Activated CD8-positive, alpha-beta T cell treated with anti-CD3 and anti-CD28 coated beads, Interleukin-2, amount 10 ng/mL, durations not matched to agents 7 days and 5 days (primary cell): ENCODE measurements around the gene HSPA12B. TPM values are rescaled to one million over a fixed set of nuclear protein-coding genes. Genes with fewer than 3 reads are reported as not detected.

ENCODE experiments used
- ATAC-seq: fragments of 150-1000 bp; cut with Tn5 transposase; one replicate; pipeline ENCODE4 v1.10.0; 2021; ENCODE audit warnings: moderate library complexity
- CTCF ChIA-PET: fragments of 350-600 bp; sonication (Branson Sonifier 250); formaldehyde crosslinking; loops from one replicate; lab custom pipeline; 2021; ENCODE audit warnings: antibody characterized with exemption; lab: Charles Lee
- POLR2A ChIA-PET: fragments of 350-600 bp; sonication (Branson Sonifier 250); formaldehyde crosslinking; loops from one replicate; lab custom pipeline; 2021; ENCODE audit warnings: antibody characterized with exemption; lab: Charles Lee
- DNase-seq: peaks from one replicate; pipeline ENCODE4 v3.0.0-alpha.2; 2020
- H3K27ac Mint-ChIP-seq: one replicate; pipeline ENCODE4 v1.8.0; 2021; ENCODE audit warnings: mild to moderate bottlenecking, mixed read lengths
- H3K27me3 Mint-ChIP-seq: one replicate; pipeline ENCODE4 v1.8.0; 2021; ENCODE audit warnings: low read depth, mixed read lengths
- H3K36me3 Mint-ChIP-seq: one replicate; pipeline ENCODE4 v1.8.0; 2021; ENCODE audit warnings: low read depth, mixed read lengths
- H3K4me1 Mint-ChIP-seq: one replicate; pipeline ENCODE4 v1.8.0; 2021; ENCODE audit warnings: low read depth, mixed read lengths
- H3K4me3 Mint-ChIP-seq: one replicate; pipeline ENCODE4 v1.8.0; 2021; ENCODE audit warnings: mild to moderate bottlenecking, mixed read lengths
- H3K9me3 Mint-ChIP-seq: one replicate; pipeline ENCODE4 v1.8.0; 2022; ENCODE audit warnings: mixed read lengths; ENCODE audit not compliant: insufficient read depth
- total RNA-seq, 2 experiments: library from RNA; stranded (reverse); gene quantifications; one replicate each; pipeline ENCODE4 v1.2.3, GENCODE V29; 2021

The HSPA12B gene
- total RNA-seq, 2 experiments from 2014 or later: not detected

DNA sequence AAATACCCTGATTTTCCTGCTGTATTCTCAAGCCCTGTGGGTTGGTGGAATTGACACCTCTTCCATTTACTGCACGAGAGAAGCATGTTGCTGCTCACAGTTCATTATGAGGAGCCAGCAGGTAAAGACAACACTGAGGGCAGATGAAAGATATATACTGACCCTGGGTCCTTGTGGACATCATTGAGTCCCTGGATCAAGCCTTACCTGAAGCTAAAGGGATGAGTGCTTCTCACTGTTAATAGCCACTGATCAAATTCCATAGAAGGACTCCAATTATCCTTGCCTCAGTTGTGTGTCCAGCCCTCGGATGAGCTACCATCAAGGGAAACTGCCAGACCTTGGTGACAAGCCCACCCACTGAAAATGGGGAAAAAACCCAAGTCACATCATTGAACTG is 12.4 kb upstream of the HSPA12B start:
- POLR2A ChIA-PET: no interaction called here

DNA sequence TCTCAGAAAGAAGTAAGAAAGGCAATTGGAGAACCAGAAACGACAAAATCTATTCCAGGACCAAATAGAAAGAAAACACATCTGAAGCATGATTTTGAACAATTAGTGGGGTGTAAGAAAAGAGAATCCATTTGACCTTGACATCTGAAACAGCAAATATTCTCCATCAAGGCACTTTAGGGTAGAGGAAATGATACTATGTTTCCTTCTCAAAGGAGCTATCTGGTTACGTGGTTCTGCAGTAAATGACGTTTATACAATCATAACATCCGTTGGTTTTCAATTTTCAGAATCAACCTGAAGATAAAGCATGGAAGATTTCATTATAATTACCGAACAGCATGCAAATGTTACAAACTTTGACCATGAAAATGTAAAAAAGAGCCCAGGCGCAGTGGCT is 11.9 kb upstream of the HSPA12B start:
- ChIA-PET CTCF (interaction anchor here (1.1 to 2.2 kb wide), 2 partner anchors 10 to 43 kb away, joined by 3 to 15 read pairs; no protein-coding TSS in a partner anchor), POLR2A (no interaction called here)
- Mint-ChIP-seq H3K9me3 (no peaks in the 10 kb centered on the region), H3K27me3 (peaks cover 19% of the 10 kb centered on the region), H3K4me1 (peaks cover 11% of the 10 kb centered on the region), H3K36me3 (no peaks in the 10 kb centered on the region), H3K4me3 (no peak overlapping the region), H3K27ac (no peak overlapping the region)
- DNase-seq: no peak
- no peak for ATAC-seq

More for the DNA sequence above, 12.4 kb upstream of the HSPA12B start:
- no peaks in the 10 kb centered on the region for H3K9me3 Mint-ChIP-seq
- H3K27ac Mint-ChIP-seq: no peak overlapping the region
- peaks cover 19% of the 10 kb centered on the region for H3K27me3 Mint-ChIP-seq
- CTCF ChIA-PET: interaction anchor here (1.1 to 2.2 kb wide), 2 partner anchors 9 to 42 kb away, joined by 3 to 15 read pairs; no protein-coding TSS in a partner anchor
- ATAC-seq: no peak
- peaks cover 11% of the 10 kb centered on the region for H3K4me1 Mint-ChIP-seq
- H3K36me3 Mint-ChIP-seq: no peaks in the 10 kb centered on the region
- no peak overlapping the region for H3K4me3 Mint-ChIP-seq
- DNase-seq: no peak

DNA sequence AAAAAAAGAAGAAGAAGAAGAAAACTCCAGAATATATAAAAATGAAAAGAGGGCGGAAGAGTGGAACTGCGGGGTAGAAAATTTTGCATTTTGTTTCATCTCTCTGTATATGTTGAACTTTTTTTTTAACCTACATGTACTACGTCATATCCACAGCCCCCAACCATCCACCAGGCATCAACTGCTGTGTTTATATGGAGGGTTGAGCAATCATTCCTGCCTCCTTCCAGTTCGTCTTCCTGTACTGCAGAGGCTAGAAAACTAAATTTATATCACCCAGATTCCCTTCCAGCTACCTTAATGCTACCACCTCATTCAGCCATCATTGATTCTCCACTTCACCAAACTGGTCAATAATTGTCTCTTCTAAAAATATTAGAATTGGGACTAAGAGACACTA is 10.6 kb upstream of the HSPA12B start:
- peaks cover 22% of the 10 kb centered on the region for H3K27me3 Mint-ChIP-seq
- H3K36me3 Mint-ChIP-seq: no peaks in the 10 kb centered on the region
- no peak overlapping the region for H3K27ac Mint-ChIP-seq
- H3K9me3 Mint-ChIP-seq: no peaks in the 10 kb centered on the region
- no peak for ATAC-seq
- POLR2A ChIA-PET: no interaction called here
- H3K4me1 Mint-ChIP-seq: peaks cover 11% of the 10 kb centered on the region
- no peak overlapping the region for H3K4me3 Mint-ChIP-seq
- DNase-seq: no peak
- CTCF ChIA-PET: no interaction called here

DNA sequence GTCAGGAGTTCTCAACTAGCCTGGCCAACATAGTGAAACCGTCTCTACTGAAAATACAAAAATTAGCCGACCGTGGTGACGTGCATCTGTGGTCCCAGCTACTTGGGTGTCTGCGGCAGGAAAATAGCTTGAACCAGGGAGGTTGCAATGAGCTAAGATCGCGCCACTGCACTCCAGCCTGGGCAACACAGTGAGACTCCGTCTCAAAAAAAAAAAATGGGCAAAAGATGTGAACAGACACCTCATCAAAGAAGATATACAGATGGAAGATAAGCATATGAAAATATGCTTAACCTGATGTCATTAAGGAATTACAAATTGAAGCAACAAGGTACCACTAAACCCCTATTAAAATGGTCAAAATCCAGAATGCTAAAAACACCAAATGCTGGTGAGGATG is 9.2 kb upstream of the HSPA12B start:
- H3K27me3 Mint-ChIP-seq: peaks cover 28% of the 10 kb centered on the region

DNA sequence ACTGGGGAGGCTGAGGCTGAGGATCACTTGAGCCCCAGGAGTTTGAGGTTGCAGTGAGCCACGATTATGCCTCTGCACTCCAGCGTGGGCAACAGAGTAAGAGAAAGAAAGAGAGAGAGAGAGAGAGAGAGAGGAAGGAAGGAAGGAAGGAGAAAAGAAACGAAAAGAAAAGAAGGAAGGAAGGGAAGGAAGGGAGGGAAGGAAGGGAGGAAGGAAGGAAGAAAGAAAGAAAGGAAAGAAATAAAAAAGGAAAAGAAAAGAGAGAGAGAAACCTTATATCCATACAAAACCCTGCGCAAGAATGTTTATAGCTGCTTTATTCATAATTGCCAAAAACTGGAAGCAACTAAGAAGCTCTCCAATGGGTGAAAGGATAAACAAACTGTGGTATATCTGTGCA is 8.1 kb upstream of the HSPA12B start:
- H3K4me1 Mint-ChIP-seq: peaks cover 11% of the 10 kb centered on the region
- H3K9me3 Mint-ChIP-seq: no peaks in the 10 kb centered on the region
- H3K27ac Mint-ChIP-seq: no peak overlapping the region
- ChIA-PET CTCF (interaction anchor here (1.0 to 2.0 kb wide), 2 partner anchors 16 to 161 kb away, joined by 4 to 5 read pairs; no protein-coding TSS in a partner anchor), POLR2A (interaction anchor here (0.8 kb wide), 1 partner anchor 58 kb away, joined by 4 read pairs; no protein-coding TSS in a partner anchor)
- DNase-seq: no peak
- peaks cover 29% of the 10 kb centered on the region for H3K27me3 Mint-ChIP-seq
- no peak for ATAC-seq
- no peaks in the 10 kb centered on the region for H3K36me3 Mint-ChIP-seq
- no peak overlapping the region for H3K4me3 Mint-ChIP-seq

More for the DNA sequence above, 9.2 kb upstream of the HSPA12B start:
- no peaks in the 10 kb centered on the region for H3K36me3 Mint-ChIP-seq
- DNase-seq (no peak), ATAC-seq (no peak)
- peaks cover 11% of the 10 kb centered on the region for H3K4me1 Mint-ChIP-seq
- CTCF ChIA-PET: no interaction called here
- H3K9me3 Mint-ChIP-seq: no peaks in the 10 kb centered on the region
- H3K27ac Mint-ChIP-seq: no peak overlapping the region
- POLR2A ChIA-PET: no interaction called here
- H3K4me3 Mint-ChIP-seq: no peak overlapping the region

DNA sequence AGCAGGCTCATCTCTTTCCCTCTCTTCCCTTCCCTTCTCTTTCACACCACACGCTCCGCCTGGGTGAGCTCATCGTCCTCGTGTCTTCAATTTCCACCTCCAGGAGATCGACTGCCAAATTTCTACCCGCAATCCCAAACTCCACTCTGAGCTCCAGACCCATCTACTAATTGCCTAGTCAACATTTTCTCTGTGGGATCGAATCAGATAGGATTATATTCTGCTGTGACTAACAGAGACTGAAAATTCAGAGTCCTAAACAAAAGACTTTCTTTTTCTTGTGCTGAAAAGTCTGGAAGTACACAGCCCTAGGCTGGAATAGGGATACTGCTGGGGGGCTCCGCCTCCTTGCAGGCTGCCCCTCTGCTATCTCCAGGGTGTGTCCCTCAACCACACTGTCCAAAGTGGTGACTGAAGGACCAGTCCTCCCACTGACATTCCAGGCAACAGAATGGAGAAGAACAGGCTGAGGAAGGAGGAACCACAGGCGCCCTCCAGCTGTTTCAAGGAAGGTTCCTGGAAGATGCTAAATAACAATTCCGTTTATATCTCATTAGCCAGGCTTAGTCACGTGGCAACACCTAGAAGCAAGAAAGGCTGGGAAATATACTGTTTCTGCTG is 5.0 kb upstream of the HSPA12B start:
- peaks cover 4% of the 10 kb centered on the region for H3K4me1 Mint-ChIP-seq
- ChIA-PET CTCF (no interaction called here), POLR2A (interaction anchor here (1.2 kb wide), 1 partner anchor 11 kb away, joined by 3 read pairs; no protein-coding TSS in a partner anchor)
- ATAC-seq (no peak), DNase-seq (no peak)
- H3K9me3 Mint-ChIP-seq: no peaks in the 10 kb centered on the region
- peaks cover 32% of the 10 kb centered on the region for H3K27me3 Mint-ChIP-seq
- no peak overlapping the region for H3K4me3 Mint-ChIP-seq
- no peaks in the 10 kb centered on the region for H3K36me3 Mint-ChIP-seq
- H3K27ac Mint-ChIP-seq: no peak overlapping the region

DNA sequence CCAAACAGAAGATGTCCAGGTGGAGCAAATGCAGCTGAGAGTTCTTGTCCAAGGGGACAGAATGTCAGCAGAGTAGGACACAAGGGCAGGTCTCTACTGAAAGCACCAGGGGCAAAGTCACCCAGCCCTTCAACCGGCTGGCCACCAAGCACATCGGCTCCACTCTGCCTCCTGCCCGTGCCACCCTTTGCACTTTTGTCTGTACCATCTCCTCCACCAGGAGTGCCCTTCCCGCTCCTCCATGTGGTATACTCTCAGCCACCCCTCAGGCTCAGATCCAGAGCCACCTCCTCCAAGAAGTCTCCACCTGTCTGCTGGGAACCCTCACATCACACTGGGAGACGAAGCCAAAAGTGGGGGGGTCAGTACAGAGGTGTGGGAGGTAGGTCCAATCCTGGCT is 4.1 kb upstream of the HSPA12B start:
- Mint-ChIP-seq H3K4me1 (peaks cover 4% of the 10 kb centered on the region), H3K36me3 (no peaks in the 10 kb centered on the region), H3K4me3 (no peak overlapping the region), H3K27me3 (peaks cover 37% of the 10 kb centered on the region), H3K9me3 (no peaks in the 10 kb centered on the region), H3K27ac (no peak overlapping the region)
- ATAC-seq (no peak), DNase-seq (no peak)
- CTCF ChIA-PET: no interaction called here
- POLR2A ChIA-PET: no interaction called here

DNA sequence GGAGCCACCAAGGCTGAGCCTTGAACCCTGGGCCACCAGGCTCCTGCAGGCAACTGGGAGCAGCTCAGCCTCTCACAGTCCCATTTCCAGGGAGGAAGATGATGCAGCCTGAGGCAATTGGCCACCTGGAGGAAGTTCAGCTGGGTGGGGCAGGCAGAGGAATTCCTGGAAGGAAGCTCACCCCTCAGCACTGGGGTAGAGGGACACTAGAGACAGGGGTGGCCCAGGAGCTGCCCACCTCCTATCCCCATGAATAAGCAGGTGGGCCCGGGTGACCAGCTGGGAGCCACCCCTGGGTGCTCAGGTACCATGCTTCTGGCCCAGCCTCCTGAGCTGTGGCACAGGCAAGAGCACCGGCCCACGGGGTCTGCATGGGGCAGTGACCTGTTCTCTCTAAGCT is 3.6 kb upstream of the HSPA12B start:
- H3K4me1 Mint-ChIP-seq: peaks cover 4% of the 10 kb centered on the region
- ChIA-PET CTCF (no interaction called here), POLR2A (no interaction called here)
- ATAC-seq (no peak), DNase-seq (no peak)
- no peaks in the 10 kb centered on the region for H3K9me3 Mint-ChIP-seq
- no peak overlapping the region for H3K4me3 Mint-ChIP-seq
- H3K27me3 Mint-ChIP-seq: peaks cover 39% of the 10 kb centered on the region
- H3K36me3 Mint-ChIP-seq: no peaks in the 10 kb centered on the region
- no peak overlapping the region for H3K27ac Mint-ChIP-seq

DNA sequence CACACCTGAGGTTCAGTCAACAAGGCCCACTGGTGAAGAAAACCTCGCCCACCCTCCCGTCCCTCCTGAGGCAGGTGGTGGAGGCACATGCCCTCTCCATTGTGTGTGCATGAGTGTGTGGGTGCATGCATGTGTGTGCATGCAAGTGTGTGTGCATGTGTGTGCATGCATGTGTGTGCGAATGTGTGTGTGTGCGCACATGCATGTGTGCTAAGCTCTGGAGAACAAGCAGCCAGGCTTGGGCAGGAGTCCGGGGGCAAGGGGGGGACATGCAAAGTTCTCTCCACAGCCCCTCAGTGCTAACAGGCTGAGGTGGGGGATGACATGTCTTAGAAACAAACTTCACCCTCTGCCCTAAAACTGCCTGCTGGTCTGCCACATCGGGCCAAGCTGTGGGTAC is 3.1 kb upstream of the HSPA12B start:
- Mint-ChIP-seq H3K36me3 (no peaks in the 10 kb centered on the region), H3K4me3 (no peak overlapping the region), H3K27me3 (peaks cover 39% of the 10 kb centered on the region), H3K4me1 (peaks cover 4% of the 10 kb centered on the region), H3K9me3 (no peaks in the 10 kb centered on the region), H3K27ac (no peak overlapping the region)
- DNase-seq: no peak
- POLR2A ChIA-PET: no interaction called here
- CTCF ChIA-PET: no interaction called here
- no peak for ATAC-seq

DNA sequence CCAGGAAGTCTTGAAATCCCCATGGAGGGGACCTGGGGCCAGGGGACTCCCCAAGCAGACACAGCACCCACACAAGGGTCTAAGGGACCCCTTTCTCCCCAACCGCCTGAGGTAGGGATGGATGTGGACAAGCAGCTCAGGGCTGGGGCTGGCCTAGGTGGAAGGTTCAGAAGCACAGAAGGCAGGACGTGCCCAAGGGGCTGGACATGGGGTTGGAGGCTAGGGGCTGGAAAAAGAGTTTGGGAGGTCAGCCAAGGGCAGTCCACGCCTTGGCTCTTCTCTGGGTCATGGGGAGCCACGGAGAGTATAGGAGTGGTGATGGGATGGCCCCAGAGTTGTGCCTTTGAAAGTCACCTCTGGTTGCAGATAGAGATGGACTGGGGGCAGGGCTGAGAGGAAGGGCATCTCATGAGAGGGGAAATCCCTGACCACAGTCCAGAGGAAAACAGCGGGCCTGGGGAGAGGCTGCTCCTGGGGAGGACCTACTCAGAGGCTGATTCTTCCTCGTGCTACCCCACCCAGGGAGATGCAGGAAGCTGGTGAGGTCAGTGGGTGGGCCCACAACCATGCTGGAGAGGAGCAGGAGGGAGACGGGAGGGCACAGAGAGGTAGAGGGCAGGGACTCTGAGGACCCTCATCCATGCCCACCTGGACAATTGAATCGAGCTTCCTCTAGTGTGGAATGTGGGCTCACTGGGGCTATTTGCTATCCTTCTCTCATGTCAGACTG is 2.5 kb upstream of the HSPA12B start:
- H3K36me3 Mint-ChIP-seq: no peaks in the 10 kb centered on the region
- peaks cover 4% of the 10 kb centered on the region for H3K4me1 Mint-ChIP-seq
- H3K27me3 Mint-ChIP-seq: peaks cover 40% of the 10 kb centered on the region
- ATAC-seq (no peak), DNase-seq (no peak)
- no peak overlapping the region for H3K4me3 Mint-ChIP-seq
- H3K27ac Mint-ChIP-seq: no peak overlapping the region
- POLR2A ChIA-PET: interaction anchor here (0.7 kb wide), 1 partner anchor 92 kb away, joined by 3 read pairs; no protein-coding TSS in a partner anchor
- no peaks in the 10 kb centered on the region for H3K9me3 Mint-ChIP-seq
- CTCF ChIA-PET: interaction anchor here (1.3 kb wide), 1 partner anchor 19 kb away, joined by 4 read pairs; no protein-coding TSS in a partner anchor

DNA sequence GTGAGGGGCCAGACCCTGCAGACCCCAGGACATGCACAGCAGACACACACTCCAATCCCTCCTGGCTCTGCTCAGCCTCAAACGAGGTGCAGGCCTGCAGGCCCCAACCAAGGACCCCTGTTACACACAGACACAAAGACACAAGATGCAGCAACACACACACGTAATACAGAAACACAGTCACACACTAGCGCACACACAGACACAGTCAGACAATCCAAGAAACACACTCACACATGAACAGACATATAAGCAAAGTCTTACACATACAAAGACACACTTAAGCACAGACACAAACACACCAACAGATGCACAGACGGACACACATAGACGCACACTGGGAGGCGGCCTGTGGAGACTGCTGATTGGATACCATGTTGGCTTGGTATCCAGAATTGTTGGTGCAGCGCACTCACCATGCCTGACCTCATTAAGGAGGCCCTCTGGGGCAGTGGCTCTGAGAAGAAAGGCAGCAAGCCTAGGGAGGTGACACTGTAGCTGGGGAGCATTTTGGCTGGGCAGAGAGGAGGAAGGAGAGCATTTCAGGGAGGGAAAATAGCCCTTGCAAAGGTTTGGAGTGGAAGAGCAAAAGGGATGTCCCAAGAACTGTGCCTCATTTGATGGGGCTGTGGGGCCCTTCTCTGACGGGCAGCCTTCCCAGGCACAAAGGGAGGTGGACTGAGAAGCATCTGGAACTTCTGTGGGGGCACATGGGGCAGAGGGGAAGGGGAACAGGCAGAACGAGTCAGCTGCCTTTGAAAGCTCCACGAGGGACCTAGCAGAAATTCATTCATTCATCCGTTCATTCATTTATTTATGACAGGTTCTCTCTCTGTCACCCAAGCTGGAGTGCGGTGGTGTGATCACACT is 1.4 kb upstream of the HSPA12B start:
- Mint-ChIP-seq H3K4me1 (peaks cover 4% of the 10 kb centered on the region), H3K36me3 (no peaks in the 10 kb centered on the region), H3K4me3 (no peak overlapping the region), H3K27ac (no peak overlapping the region), H3K27me3 (peaks cover 45% of the 10 kb centered on the region), H3K9me3 (no peaks in the 10 kb centered on the region)
- no peak for DNase-seq
- ChIA-PET POLR2A (no interaction called here), CTCF (interaction anchor here (1.2 to 1.6 kb wide), 3 partner anchors 20 to 54 kb away, joined by 3 to 7 read pairs (median 4); no protein-coding TSS in a partner anchor)
- no peak for ATAC-seq
